ENCODE measurements around the gene MT1M.
A peak's percentile ranks its signal among the peaks of the same experiment; 100 is the strongest.
"Not testable (repeated sequence)": the region's sequence is repeated elsewhere in the genome, so short reads cannot be mapped to it uniquely, and the experiment has no call there.

MT1M gene

GRCh38 chr16:56614549-56614991 is 17.9 kb upstream of the MT1M start:
- TF ChIP-seq, protein P1, sequence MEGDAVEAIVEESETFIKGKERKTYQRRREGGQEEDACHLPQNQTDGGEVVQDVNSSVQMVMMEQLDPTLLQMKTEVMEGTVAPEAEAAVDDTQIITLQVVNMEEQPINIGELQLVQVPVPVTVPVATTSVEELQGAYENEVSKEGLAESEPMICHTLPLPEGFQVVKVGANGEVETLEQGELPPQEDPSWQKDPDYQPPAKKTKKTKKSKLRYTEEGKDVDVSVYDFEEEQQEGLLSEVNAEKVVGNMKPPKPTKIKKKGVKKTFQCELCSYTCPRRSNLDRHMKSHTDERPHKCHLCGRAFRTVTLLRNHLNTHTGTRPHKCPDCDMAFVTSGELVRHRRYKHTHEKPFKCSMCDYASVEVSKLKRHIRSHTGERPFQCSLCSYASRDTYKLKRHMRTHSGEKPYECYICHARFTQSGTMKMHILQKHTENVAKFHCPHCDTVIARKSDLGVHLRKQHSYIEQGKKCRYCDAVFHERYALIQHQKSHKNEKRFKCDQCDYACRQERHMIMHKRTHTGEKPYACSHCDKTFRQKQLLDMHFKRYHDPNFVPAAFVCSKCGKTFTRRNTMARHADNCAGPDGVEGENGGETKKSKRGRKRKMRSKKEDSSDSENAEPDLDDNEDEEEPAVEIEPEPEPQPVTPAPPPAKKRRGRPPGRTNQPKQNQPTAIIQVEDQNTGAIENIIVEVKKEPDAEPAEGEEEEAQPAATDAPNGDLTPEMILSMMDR (conservative IDR thresholded peaks at IDR 0.05; ENCODE audit: low read length): no peak
- DNase-seq (ENCODE audit: low read depth): peak; percentile 64
- H3K4me3 ChIP-seq (ENCODE audit: low read length): no peak overlapping the region

DNA sequence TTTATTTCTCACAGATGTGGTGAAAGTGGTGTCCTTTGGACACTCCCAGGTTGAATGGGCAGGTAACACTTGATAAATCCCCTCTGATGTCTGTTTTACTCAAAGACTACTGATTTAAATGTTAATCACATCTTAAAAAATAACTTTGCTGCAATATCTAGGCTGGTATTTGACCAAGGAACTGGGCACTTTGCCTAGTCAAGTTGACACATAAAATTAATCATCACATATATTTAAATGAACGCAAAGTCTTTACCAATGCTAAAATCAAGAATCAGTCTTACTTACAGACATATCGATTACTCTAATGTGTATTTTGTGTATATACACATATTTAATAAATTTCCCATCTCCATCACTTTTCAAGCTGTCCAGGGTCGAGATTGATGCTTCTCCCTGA is 17.1 kb upstream of the MT1M start:
- H3K4me3 ChIP-seq (ENCODE audit: low read length): no peak overlapping the region
- TF ChIP-seq, protein P1 (conservative IDR thresholded peaks at IDR 0.05; ENCODE audit: low read length): no peak
- DNase-seq (ENCODE audit: low read depth): no peak

- TF ChIP-seq, protein P1 (conservative IDR thresholded peaks at IDR 0.05; ENCODE audit: low read length): no peak
- DNase-seq (ENCODE audit: low read depth): no peak
- peak overlapping the region; percentile 49 for H3K4me3 ChIP-seq (ENCODE audit: low read length)
These were observed 15.7 kb upstream of the MT1M start for GRCh38 chr16:56616608-56617211.

DNA sequence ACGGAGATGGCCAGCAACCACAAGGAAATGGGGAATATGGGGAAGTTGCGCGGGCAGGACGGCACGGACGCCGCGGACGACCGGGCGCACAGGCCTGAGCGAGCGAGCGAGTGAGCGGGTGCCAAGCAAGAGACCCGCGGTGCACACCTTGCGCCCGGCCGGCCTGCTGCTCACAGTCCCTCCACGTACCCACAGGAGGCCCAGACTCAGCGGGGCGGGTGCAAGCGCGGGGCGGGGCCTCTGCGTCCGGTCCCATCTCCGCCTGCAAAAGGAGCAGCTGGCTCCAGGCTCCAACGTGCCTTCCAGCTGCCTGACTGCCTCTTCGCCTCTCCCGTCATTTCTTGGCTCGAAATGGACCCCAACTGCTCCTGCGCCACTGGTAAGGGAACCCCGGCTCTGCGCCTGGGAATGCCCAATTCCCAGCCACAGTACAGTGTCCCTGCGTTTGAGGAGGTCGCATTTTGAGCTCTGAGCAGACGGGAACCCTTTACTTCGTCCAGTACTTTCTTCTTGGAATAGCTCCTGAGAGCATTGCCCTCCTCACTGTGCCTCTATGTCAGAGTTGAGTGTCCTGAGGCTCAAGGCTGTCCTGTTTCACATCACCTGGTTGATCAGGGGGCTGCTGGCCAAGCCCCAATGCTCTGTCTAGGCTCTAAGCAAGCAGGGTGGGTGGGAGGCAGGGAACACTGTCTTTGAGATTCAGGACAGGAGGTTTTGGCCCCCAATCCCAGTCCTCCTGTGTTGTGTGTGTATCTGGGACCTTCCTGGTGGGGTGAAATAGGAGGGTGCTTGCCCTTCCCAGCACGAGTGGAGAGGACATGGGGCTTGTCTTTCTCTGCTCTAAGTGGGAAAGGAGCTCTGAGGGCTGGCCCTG is 15.0 kb upstream of the MT1M start:
- peak; percentile 75 for DNase-seq (ENCODE audit: low read depth)
- TF ChIP-seq, protein P1 (conservative IDR thresholded peaks at IDR 0.05; ENCODE audit: low read length): no peak
- peak overlapping the region; percentile 49 for H3K4me3 ChIP-seq (ENCODE audit: low read length)

DNA sequence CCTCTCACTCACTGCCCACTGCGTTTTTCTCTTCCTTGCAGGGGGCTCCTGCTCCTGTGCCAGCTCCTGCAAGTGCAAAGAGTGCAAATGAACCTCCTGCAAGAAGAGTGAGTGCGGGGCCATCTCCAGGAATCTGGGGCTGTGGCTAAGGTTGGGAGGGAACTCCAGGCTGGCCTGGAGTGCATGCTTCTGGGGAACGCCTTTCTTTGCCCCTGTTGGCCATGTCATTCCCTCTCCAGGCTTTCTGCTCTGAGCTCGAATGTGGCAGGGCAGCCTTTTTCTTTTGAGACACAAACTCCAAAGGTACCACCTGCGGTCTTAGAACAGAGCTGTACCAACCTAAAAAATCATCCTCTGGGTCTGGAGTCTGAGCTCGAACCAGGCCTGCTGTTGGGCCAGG is 14.3 kb upstream of the MT1M start:
- TF ChIP-seq, protein P1 (conservative IDR thresholded peaks at IDR 0.05; ENCODE audit: low read length): no peak
- H3K4me3 ChIP-seq (ENCODE audit: low read length): no peak overlapping the region
- no peak for DNase-seq (ENCODE audit: low read depth)

- H3K4me3 ChIP-seq (ENCODE audit: low read length): no peak overlapping the region
- no peak for DNase-seq (ENCODE audit: low read depth)
- TF ChIP-seq, protein P1 (conservative IDR thresholded peaks at IDR 0.05; ENCODE audit: low read length): no peak
These were observed 12.0 kb upstream of the MT1M start for GRCh38 chr16:56620339-56620897.

DNA sequence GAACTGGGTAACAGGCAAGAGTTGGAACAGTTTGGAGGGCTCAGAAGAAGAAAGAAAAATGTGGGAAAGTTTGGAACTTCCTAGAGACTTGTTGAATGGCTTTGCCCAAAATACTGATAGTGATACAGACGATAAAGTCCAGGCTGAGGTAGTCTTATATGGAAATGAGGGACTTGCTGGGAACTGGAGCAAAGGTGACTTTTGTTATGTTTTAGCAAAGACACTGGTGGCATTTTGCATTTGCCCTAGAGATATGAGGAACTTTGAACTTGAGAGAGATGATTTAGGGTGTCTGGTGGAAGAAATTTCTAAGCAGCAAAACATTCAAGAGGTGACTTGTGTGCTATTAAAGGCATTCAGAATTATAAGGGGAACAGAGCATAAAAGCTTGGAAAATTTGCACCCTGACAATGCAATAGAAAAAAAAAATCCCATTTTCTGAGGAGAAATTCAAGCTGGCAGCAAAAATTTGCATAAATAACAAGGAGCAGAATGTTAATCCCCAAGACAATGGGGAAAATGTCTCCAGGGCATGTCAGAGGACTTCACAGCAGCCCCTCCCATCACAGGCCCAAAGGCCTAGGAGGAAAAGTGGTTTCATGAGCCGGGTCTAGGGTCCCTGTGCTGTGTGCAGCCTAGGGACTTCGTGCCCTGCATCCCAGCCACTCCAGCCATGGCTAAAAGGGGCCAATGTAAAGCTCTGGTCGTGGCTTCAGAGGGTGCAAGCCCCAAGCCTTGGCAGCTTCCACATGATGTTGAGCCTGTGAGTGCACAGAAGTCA is 10.6 kb upstream of the MT1M start:
- DNase-seq (ENCODE audit: low read depth): not testable (repeated sequence)

DNA sequence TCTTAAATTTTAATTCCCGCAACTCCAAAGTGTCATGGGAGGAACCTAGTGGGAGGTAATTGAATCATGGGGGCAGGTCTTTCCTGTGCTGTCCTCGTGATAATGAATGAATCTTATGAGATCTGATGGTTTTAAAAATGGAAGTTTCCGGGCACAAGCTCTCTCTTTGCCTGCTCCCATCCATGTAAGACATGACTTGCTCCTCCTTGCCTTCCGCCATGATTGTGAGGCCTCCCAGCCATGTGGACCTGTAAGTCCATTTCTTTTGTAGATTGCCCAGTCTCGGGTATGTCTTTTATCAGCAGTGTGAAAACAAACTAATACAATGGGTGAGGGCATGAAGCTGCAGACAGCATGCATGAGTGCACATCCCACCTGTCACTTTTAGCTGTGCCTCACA is 9.3 kb upstream of the MT1M start:
- DNase-seq (ENCODE audit: low read depth); H3K4me3 ChIP-seq (ENCODE audit: low read length): not testable (repeated sequence)

More for the DNA sequence above, 10.6 kb upstream of the MT1M start:
- H3K4me3 ChIP-seq (ENCODE audit: low read length): not testable (repeated sequence)

Data from AG10803 (cell line).